ENCODE results near the gene ACSS1.

ACSS1 gene

DNA sequence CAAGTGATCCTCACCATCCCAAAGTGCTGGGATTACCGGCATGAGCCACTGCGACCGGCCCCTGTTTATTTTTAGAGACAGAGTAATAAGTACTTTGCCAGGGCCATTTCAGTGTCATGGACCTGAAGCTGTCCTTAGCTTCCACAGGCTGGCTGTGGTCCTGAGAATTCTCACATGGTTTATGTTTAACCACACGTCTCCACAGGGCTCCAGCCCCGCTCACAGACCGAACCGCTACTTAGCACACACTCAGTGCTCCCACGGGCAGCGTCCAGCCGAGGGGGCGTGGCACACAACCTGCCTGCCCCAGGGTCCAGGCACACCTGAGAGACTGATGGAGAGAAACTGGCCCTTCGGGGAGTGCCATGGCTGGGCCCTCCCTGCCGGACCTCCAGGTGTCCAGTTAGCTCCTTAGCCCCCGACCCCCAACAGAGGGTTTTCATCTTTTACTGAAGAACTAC lies 11.7 kb downstream of the ACSS1 start:
- TF ChIP-seq CTCF (IDR thresholded peaks at IDR 0.05; ENCODE audit: low read depth, low read length, missing control alignments) = no peak
- no peak overlapping the region for H3K4me3 ChIP-seq (ENCODE audit: low read depth, low read length)
- DNase-seq (ENCODE audit: low read depth) = no peak
- in situ Hi-C loops (cut with HindIII; ENCODE audit: low sequenced_read_pairs) = no loop called here

- in situ Hi-C loops (cut with HindIII; ENCODE audit: low sequenced_read_pairs) = no loop called here
- no peak overlapping the region for H3K4me3 ChIP-seq (ENCODE audit: low read depth, low read length)
- DNase-seq (ENCODE audit: low read depth) = no peak
- TF ChIP-seq CTCF (IDR thresholded peaks at IDR 0.05; ENCODE audit: low read depth, low read length, missing control alignments) = no peak
Measured at GRCh38 chr20:25045343-25045712, 12.6 kb downstream of the ACSS1 start.

- no peak overlapping the region for H3K4me3 ChIP-seq (ENCODE audit: low read depth, low read length)
- DNase-seq (ENCODE audit: low read depth) = no peak
- no peak for TF ChIP-seq CTCF (IDR thresholded peaks at IDR 0.05; ENCODE audit: low read depth, low read length, missing control alignments)
- in situ Hi-C loops (cut with HindIII; ENCODE audit: low sequenced_read_pairs) = no loop called here
Measured at GRCh38 chr20:25044660-25045342, 13.1 kb downstream of the ACSS1 start.

- DNase-seq (ENCODE audit: low read depth) = no peak
- no peak for TF ChIP-seq CTCF (IDR thresholded peaks at IDR 0.05; ENCODE audit: low read depth, low read length, missing control alignments)
- no peak overlapping the region for H3K4me3 ChIP-seq (ENCODE audit: low read depth, low read length)
- in situ Hi-C loops (cut with HindIII; ENCODE audit: low sequenced_read_pairs) = no loop called here
Measured at GRCh38 chr20:25044261-25044560, 13.7 kb downstream of the ACSS1 start.

DNA sequence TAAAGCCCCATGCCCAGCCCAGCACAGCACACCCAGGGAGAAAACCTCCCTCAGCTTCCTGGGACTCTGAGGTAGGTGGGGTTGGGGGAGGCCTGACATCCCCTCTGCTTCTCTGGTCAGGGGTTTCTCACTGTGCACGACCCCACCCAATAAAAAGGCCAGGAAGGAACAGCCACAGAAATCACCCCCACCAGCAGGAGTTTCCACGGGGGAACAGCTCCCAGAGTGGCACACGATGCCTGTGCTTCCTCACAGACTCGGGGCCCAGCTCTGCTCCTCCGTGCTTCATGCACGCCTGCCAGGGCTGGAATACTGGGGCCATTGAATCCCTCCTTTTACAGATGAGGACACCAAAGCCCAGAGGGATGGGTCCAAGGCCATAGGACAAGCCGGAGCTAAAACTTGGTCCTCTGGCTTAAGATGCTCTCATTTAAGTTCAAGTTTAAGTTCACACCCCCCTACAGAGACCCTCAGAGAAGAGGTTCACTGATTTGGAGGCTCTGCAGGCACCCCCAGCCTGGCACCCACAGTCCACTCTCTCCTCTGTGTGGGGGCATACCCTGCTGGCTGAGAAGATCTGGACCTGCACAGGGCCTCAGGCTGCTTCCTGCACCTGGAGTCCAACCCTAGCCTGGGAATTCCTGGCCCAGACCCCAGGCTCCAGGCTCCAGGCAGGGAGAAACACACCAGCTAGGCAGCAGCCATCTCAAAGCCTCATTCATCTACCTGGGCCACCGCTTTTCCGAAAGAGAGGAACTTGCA lies 14.3 kb downstream of the ACSS1 start:
- no peak for TF ChIP-seq CTCF (IDR thresholded peaks at IDR 0.05; ENCODE audit: low read depth, low read length, missing control alignments)
- in situ Hi-C loops (cut with HindIII; ENCODE audit: low sequenced_read_pairs) = no loop called here
- DNase-seq (ENCODE audit: low read depth) = no peak
- H3K4me3 ChIP-seq (ENCODE audit: low read depth, low read length) = no peak overlapping the region

DNA sequence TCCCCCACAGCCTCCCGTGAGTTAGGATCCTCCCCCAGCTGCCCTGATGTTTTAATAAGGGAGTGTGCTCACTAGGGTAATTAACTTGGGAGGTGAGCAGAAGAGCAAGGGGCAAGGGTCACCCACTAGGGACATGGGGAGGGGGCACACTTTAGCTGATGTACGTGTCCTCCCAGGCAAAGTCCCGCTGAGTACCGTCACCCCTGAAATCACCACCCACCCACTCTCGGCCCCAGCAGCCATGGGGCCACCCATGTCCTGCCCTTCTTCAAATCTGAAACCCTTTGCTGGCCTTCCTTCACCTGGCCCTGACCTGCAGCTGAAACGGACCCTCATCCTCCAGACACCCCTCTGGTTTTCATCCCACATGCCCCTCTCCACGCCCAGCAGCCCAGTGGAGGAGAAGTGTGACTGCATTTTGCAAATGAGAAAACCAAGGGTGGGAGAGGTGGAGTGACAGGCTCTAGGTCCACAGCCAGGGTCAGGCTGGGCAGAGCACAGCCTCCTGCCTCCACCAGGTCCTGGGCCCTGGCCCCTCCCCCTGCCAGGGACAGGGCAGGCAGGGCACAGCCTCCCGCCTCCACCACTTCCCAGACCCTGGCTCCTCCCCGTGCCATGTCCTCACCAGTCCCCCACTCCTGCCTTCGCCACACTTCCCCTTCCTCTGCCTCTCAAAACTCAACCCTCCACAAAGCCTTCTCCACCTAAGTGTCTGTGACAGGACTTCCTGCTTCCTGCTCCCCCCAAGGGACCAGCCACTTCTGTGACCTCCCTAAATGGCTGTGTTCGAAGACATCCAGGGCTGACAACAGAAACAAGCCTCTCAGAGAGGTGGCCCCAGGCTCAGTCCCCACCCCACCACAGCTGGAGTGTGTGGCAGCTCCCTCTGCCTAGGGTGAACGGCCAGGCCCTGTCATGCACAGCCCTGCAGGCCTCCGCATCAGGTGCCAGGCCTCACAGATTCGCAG lies 15.1 kb downstream of the ACSS1 start:
- no peak for TF ChIP-seq CTCF (IDR thresholded peaks at IDR 0.05; ENCODE audit: low read depth, low read length, missing control alignments)
- no peak for DNase-seq (ENCODE audit: low read depth)
- no peak overlapping the region for H3K4me3 ChIP-seq (ENCODE audit: low read depth, low read length)
- in situ Hi-C loops (cut with HindIII; ENCODE audit: low sequenced_read_pairs) = no loop called here
